DMS114 treated with DMSO at 0.1 percent for 48 hours (cell line): ENCODE results near the gene ARNT2.

Experiments used
- DNase-seq: peaks from one replicate; lab custom pipeline; 2025; ENCODE audit not compliant: unreplicated experiment; lab: John Stamatoyannopoulos, UW

Gene ARNT2

GRCh38 chr15:80550219-80550907 is 146.2 kb downstream of the ARNT2 start:
- no peak for DNase-seq

DNA sequence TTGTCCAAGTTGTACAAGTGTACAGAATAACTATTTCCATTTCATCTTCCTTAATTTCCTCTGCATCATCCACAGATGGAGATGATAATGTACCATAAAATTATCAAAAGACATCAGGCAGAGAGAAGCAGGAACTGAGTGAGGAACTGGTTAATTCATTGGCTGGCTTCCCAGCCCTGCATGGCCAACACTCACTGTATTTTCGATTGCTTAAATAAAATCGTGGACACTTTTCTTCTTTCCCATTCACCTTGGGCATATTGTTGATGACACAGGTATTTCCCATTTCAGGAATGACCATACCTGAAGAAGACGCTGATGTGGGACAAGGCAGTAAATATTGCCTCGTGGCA is 146.7 kb downstream of the ARNT2 start:
- DNase-seq, result no peak

GRCh38 chr15:80551348-80551747 is 147.2 kb downstream of the ARNT2 start:
- DNase-seq, result no peak

DNA sequence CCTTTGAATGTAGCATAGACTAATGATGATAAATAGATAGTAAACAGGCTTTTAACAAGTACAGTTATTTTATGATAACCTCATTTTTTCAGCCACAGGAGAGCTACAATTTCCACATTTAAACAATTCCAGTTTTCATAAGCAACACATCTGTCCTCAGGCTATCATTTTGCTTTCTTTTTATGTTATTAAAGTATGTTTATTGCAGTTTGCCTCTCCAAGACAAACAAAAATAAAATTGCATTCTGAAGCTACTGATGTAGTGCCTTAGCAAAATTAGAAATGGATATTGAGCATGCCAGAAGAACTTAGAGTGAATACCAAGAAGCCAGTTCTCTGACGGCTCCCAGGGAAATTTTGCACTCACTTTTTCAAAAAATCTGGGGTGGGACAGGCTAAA is 150.4 kb downstream of the ARNT2 start:
- DNase-seq, result no peak

GRCh38 chr15:80556694-80557367 is 152.6 kb downstream of the ARNT2 start:
- DNase-seq, result no peak

- no peak for DNase-seq
These were observed 153.5 kb downstream of the ARNT2 start for GRCh38 chr15:80557441-80558234.

GRCh38 chr15:80558631-80559319 is 154.6 kb downstream of the ARNT2 start:
- DNase-seq, result no peak

DNA sequence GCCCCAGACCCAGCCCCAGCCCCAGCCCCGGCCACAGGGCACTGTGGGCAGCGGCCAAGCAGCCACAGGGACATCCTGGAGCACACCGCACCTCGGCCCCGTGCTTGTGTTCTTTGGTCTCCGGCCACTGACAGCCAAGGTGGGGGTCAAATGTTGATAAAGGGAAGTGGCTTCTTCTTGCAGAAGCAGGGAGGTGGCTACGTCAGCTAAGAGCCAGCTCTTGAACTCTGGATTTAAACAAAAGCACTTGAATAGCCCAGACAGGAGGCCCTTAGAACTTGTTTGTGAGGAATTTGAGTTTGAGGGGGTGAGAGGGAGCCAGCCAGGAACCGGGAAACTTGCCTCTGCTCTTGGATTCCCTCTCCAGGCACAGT is 155.1 kb downstream of the ARNT2 start:
- DNase-seq, result no peak

DNA sequence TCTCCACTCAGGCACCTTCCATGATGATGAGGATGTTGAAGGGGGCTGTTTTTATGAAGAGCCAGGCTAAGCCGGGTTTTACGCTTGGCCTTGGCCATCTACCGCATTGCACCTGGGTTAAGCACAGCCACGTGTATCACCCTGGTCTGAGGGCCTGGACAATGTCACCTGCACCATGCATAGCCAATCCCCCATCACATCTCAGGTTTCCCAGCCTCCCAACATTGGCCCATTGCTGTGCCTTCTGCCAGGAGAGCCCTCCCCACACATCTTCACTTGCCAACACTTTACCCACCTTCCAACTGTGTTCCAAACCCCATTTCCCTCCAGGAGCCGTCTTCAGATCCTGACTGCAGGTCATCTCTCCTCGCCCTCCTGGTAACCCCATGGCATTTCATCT is 155.6 kb downstream of the ARNT2 start:
- no peak for DNase-seq

- no peak for DNase-seq
These were observed 156.6 kb downstream of the ARNT2 start for GRCh38 chr15:80560601-80561400.

DNA sequence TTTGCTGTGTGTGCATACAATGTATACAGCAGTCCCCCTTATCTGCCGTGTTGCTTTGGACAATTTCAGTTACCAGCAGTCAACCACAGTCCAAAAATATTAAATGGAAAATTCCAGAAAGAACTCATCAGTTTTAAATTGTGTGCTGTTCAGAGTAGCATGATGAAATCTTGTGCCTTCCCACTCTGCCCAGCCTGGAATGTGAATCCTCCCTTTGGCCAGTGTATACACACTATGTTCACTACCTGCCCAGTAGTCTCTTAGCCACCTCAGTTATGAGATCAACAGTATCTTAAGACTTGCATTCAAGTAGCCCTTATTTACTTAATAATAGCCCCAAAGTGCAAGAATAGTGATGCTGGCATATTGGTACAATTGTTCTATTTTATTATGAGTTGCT is 157.3 kb downstream of the ARNT2 start:
- no peak for DNase-seq

DNA sequence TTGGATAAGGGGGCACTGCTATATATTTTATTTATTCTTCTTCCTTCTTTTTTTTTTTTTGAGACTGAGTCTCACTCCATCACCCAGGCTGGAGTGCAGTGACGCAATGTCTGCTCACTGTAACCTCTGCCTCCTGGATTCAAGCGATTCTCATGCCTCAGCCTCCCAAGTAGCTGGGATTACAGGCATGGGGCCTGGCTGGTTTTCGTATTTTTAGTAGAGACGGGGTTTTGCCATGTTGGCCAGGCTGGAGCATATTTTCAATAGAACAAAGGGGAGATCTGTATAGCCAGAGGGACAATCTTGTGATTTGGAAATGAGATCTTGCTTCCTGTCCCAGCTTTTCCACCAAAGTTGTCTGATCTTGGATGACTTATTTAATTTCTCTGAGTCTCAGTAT is 157.9 kb downstream of the ARNT2 start:
- no peak for DNase-seq

DNA sequence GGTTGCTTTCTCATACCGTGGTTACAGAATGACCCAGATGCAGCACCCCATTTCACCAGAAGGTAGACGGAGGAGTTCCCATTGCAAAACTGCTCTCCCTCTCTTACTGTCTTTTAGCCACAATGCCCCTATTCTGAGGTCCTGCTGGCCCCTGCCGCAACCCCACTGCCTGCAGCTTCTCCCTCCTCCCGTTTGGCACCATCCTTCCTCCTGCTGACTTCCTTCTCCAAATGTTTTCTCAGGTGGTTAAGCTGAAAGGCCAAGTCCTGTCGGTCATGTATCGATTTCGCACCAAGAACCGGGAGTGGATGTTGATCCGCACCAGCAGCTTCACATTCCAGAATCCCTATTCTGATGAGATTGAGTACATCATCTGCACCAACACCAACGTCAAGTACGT is 158.7 kb downstream of the ARNT2 start:
- DNase-seq, result no peak

GRCh38 chr15:80563372-80563997 is 159.3 kb downstream of the ARNT2 start:
- DNase-seq, result no peak

GRCh38 chr15:80564056-80564455 is 159.9 kb downstream of the ARNT2 start:
- no peak for DNase-seq

DNA sequence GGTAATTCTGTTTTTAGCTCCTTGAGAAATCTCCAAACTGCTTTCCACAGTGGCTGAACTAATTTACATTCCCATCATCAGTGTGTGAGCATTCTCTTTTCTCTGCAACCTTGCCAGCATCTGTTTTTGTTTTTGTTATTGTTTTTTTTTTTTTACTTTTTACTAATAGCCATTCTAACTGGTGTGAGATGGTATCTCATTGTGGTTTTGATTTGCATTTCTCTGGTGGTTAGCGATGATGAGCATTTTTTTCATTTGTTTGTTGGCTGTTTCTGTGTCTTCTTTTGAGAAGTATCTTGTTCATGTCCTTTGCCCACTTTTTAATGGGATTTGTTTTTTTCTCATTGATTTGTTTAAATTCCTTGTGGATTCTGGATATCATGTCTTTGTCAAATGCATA is 161.2 kb downstream of the ARNT2 start:
- DNase-seq, result no peak

DNA sequence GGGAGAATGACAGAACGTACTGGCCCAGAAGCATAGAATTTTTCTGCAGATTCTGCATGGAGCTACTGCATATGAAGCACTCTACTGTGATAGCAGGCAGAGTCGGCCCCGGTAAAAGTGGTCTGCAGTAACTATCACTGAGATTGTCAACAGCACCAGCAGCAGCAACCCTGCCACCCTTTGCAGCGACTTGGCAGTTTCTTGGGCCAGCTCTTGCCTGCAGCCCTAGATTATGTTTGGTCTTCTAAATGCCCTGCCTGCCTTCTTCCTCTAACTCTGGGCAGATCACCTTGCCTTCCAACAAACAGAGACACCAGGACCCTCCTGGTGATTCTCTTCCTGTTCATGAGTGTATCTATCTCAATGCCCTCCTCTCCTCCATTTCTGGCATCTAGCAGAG is 161.8 kb downstream of the ARNT2 start:
- no peak for DNase-seq

DNA sequence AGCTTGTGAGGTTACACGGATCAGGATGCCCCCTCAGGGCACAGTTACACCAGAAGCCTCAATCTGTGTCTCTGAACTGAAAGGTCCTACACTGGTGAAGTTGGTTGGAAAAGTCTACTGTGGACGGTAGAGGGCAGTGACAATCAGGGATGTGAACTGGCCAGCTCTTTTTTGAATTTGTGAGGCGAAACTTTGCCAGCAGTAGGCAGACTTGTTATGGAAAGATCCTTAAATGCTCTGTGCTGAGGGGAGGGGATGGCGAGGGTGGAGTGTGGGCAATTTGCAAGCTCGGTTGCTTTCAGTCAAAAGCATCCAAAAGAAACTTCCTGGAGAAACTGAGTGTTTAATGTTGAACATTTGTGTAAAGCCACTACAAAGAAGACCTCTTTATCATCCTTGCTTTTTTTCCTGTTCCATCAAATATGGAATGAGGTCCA is 163.6 kb downstream of the ARNT2 start:
- DNase-seq, result peak; percentile 79

DNA sequence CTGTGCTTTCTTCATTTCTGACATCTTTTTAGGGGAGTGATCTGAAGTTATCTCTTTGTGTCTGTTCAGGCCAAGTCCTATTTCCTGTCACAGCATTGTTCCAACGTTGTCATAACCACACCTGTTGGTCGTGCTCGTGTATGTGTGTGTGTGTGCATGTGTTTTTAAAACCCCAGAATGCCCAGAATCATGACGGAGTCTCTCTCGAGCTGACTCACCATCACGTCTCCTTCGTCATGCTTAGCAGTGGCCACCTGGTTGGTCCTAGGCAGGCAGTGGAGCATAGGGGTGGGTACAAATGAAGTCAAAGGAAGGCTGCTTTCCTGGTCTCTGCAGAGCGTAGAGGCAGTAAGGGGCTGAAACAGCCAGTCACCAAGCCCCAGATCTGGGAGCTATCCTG is 164.1 kb downstream of the ARNT2 start:
- no peak for DNase-seq

GRCh38 chr15:80568876-80569605 is 164.9 kb downstream of the ARNT2 start:
- DNase-seq, result no peak
